GM12865 (cell line): Measurements from ENCODE around the gene VWA3B.
A peak's percentile ranks its signal among the peaks of the same experiment; 100 is the strongest.
"Not testable (repeated sequence)": the region's sequence is repeated elsewhere in the genome, so short reads cannot be mapped to it uniquely, and the experiment has no call there.

Experiments
- DNase-seq: peaks from one replicate; pipeline ENCODE4 v3.0.0; 2010; ENCODE audit warnings: low read depth
- H3K4me3 ChIP-seq: 2 replicates; pipeline ENCODE4 v1.5.1; 2011; ENCODE audit warnings: mild to moderate bottlenecking, low read depth, low read length, control low read depth
- TF ChIP-seq, protein P1 (sequence below): IDR thresholded peaks from 2 replicates; pipeline ENCODE4 v1.5.1; 2011; ENCODE audit warnings: low read length, control low read depth, low read depth, inconsistent platforms; ENCODE audit not compliant: insufficient read depth; ENCODE audit errors: missing control alignments

VWA3B gene

DNA sequence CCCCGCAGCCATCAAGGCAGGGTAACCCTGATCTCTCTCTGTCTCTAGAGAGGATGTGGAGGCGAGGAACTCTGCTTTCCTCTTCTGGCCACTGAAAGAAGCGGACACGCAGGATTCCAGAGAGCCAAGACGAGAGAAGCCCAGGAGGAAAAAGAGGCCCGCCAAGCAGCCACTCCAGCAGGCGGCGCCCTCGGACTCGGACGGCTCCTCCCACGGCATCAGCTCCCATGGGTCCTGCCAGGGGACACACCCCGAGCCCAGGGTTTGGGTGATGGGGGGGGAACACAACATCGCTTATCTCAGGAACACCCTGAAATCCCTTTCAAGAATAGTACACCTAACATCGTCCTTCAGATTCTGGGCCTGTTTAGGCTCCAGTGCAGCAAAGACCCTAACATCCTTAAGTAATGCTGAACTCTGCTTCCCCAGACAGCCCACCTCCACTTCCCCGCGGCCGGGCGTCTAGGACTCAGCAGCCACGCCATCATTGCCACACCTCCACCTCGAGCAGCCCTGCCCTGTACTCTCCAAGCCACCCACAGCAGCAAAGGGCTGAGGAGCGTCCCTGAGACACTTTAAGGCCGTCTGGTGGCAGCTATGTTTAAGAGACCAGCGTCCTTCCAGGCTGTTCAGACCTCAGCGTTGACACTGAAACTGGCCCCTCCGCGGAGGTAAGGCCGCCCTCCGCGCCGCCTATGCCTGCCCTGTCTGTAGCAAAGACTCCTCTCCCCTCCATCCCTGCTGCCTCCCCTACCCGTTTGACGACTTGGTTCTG is 225.0 kb downstream of the VWA3B start:
- TF ChIP-seq, protein P1, sequence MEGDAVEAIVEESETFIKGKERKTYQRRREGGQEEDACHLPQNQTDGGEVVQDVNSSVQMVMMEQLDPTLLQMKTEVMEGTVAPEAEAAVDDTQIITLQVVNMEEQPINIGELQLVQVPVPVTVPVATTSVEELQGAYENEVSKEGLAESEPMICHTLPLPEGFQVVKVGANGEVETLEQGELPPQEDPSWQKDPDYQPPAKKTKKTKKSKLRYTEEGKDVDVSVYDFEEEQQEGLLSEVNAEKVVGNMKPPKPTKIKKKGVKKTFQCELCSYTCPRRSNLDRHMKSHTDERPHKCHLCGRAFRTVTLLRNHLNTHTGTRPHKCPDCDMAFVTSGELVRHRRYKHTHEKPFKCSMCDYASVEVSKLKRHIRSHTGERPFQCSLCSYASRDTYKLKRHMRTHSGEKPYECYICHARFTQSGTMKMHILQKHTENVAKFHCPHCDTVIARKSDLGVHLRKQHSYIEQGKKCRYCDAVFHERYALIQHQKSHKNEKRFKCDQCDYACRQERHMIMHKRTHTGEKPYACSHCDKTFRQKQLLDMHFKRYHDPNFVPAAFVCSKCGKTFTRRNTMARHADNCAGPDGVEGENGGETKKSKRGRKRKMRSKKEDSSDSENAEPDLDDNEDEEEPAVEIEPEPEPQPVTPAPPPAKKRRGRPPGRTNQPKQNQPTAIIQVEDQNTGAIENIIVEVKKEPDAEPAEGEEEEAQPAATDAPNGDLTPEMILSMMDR, result peak; percentile 15
- DNase-seq, result peak; percentile 6
- no peak overlapping the region for H3K4me3 ChIP-seq

DNA sequence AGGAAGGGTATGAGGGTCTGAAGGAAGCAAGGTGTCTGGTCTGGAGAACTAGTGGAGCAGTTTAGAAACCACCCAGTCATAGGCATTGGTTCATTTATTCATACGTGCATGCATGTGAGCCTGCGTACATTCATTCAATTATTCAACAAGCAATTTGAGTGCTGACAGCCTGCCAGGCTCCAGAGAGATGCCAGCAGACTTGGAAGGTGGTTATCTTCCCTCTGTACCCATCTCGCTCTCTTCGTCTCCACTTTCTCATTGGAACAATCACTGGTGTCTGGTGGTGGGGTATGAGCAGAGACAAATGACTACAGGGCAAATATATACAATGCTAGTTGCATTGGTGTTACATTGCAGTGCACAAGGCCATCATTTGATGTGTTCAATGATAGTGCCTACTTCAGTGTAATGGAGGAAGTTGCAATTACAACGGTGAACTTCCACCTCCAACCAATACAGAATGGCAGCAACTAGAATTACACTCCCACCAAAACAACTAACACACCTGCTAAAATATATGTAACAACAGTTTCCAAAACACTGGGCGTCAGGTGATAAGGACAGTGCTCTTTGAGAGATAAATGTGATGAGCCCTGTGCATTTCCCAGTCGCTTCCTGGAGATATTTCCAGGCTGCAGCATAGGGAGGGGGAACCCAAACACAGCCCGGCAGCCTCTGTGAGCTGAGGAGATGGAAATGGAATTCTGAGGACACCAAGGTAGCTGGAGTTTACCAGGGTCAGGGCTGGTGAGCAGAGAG is 226.7 kb downstream of the VWA3B start:
- no peak overlapping the region for H3K4me3 ChIP-seq
- TF ChIP-seq, protein P1, result no peak
- DNase-seq, result no peak

DNA sequence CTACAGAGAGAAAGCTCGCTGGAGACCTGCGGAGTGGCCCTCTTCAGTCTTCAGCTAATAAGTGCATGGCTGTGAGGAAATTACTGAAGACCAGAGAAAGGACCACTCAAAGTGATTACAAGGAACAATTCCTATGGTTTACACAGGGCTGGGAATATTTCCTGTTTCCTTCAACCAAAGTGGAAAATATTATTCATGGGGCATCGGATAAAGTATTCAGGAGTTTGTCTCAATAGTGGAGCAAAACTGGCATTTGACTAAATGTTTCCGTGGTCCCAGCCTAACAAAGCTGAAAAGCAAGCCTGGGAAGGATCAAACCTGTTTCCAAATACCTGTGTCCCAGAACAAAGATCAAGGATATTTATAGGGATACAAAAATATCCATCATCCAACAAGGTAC is 227.3 kb downstream of the VWA3B start:
- no peak for DNase-seq
- H3K4me3 ChIP-seq, result no peak overlapping the region
- TF ChIP-seq, protein P1, result no peak

DNA sequence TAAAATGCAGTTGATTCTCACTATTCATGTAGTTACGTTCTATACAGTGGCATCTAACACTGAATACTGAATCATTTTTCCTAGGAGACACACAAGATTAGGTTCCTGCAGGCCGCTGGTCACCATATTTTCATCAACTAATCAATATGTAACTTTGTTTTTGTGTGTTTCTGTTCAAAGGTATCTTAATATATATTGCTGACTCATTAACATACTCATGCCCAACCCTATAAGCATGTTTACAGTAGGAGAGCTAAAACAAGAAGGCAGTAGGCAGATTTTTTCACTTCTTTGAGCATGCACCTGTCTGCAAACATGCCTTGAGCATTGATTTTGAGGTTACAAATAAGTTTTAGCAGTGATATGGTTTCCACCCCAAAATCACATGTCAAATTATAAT is 229.0 kb downstream of the VWA3B start:
- TF ChIP-seq, protein P1, result no peak
- no peak overlapping the region for H3K4me3 ChIP-seq
- DNase-seq, result no peak

DNA sequence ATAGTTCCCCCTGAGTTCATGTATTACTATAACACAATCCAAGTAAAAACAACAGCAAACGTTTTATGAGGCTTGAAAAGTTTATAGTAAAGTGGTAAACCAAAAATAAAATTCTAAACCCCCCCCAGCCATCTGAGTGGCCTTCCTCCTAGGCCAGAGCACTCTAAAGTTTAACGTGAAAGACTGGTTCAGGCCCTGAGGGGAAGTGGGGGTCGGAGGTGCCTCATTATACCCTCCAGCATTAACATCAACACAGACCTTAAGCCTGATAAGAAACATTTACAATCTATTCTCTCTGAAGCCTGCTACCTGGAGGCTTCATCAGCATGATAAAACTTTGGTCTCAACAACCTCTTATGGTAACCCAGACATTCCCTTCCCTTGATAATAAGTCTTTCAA is 230.2 kb downstream of the VWA3B start:
- TF ChIP-seq, protein P1, result no peak
- no peak overlapping the region for H3K4me3 ChIP-seq
- no peak for DNase-seq

DNA sequence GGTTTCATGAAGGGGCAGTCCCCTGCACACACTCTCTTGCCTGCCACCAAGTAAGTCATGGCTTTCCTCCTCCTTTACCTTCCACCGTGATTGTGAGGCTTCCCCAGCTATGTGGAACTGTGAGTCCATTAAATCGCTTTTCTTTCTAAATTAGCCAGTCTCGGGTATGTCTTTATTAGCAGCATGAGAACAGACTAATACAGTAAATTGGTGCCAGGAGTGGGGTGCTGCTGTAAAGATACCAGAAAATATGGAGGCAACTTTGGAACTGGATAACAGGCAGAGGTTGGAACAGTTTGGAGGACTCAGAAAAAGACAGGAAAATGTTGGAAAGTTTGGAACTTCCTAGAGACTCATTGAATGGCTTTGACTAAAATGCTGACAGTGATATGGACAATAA is 233.2 kb downstream of the VWA3B start:
- not testable (repeated sequence) for DNase-seq, H3K4me3 ChIP-seq

DNA sequence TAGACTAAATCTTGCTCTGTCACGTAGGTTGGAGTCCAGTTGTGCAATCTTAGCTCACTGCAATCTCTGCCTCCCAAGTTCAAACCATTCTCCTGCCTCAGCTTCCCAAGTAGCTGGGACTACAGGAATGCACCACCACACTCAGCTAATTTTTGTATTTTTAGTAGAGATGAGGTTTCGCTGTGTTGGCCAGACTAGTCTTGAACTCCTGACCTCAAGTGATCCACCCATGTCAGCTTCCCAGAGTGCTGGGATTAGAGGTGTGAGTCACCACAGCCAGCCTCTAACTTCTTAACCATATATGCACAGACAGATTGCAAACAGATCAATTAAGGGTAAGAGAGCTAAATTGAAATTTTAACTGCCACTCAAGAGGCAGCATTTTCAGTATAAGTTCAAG is 237.2 kb downstream of the VWA3B start:
- H3K4me3 ChIP-seq, result no peak overlapping the region
- DNase-seq, result no peak
- TF ChIP-seq, protein P1, result no peak
